HG03060 (cell line): ENCODE results near the gene SART1.
"Not testable (repeated sequence)": the region's sequence is repeated elsewhere in the genome, so short reads cannot be mapped to it uniquely, and the experiment has no call there.

ENCODE experiments used
- ATAC-seq: cut with Tn5 transposase; IDR thresholded peaks from one replicate; pipeline ENCODE4 v1.9.1; 2021; ENCODE audit warnings: low read depth, moderate number of reproducible peaks; ENCODE audit not compliant: unreplicated experiment

Gene SART1

GRCh38 chr11:66014804-66015453 is 53.4 kb downstream of the SART1 start:
- ATAC-seq: no peak

GRCh38 chr11:66015454-66015881 is 53.9 kb downstream of the SART1 start:
- no peak for ATAC-seq

GRCh38 chr11:66015936-66016792 is 54.6 kb downstream of the SART1 start:
- no peak for ATAC-seq

GRCh38 chr11:66016793-66017177 is 55.3 kb downstream of the SART1 start:
- ATAC-seq: no peak

GRCh38 chr11:66017321-66017720 is 55.8 kb downstream of the SART1 start:
- ATAC-seq: no peak

- ATAC-seq: no peak
Measured at GRCh38 chr11:66020212-66020611, 58.7 kb downstream of the SART1 start.

GRCh38 chr11:66020618-66021357 is 59.3 kb downstream of the SART1 start:
- no peak for ATAC-seq

- ATAC-seq: no peak
Measured at GRCh38 chr11:66022401-66023185, 61.1 kb downstream of the SART1 start.

GRCh38 chr11:66023186-66023440 is 61.6 kb downstream of the SART1 start:
- not testable (repeated sequence) for ATAC-seq

- no peak for ATAC-seq
Measured at GRCh38 chr11:66026017-66026529, 64.5 kb downstream of the SART1 start, which contains the start of gene CATSPER1. CATSPER1 (minus strand) TSS chr11:66026479; CDS start chr11:66026379, 100 bp downstream.
